IMR-90 (cell line): ENCODE data around the gene PRSS3. TPM values are rescaled to one million over a fixed set of nuclear protein-coding genes. Genes with fewer than 3 reads are reported as not detected.

Experiments
- ATAC-seq: fragments of 200-7000 bp; cut with Tn5 transposase; 2 replicates; pipeline ENCODE4 v1.9.1; 2020; ENCODE audit warnings: low read depth, mild to moderate bottlenecking, moderate library complexity
- BruUV-seq: library from RNA; stranded (reverse); fragments of 400-500 nt; replicated peaks from 2 replicates; lab custom pipeline; 2021; lab: Mats Ljungman, UMichigan
- CTCF ChIA-PET: fragments of 300-600 bp; formaldehyde crosslinking; extraction: SDS; loops from one replicate; lab custom pipeline; 2021; ENCODE audit warnings: antibody characterized with exemption; lab: Yijun Ruan, JAX
- POLR2A ChIA-PET: fragments of 300-600 bp; sonication (Branson Sonifier 250); formaldehyde crosslinking; loops from one replicate; lab custom pipeline; 2022; ENCODE audit warnings: antibody characterized with exemption; ENCODE audit not compliant: unreplicated experiment; lab: Charles Lee
- DNase-seq: peaks from one replicate; pipeline ENCODE4 v3.0.0; 2013
- H2AFZ ChIP-seq: replicated peaks from 2 replicates; pipeline ENCODE3; 2013; ENCODE audit warnings: low read length, mild to moderate bottlenecking; ENCODE audit not compliant: poor library complexity
- H2AK5ac ChIP-seq: 2 replicates; pipeline ENCODE4 v1.6.1; 2013; ENCODE audit warnings: low read depth, low read length, inconsistent platforms
- H2AK9ac ChIP-seq: replicated peaks from 2 replicates; pipeline ENCODE3; 2013; ENCODE audit warnings: mild to moderate bottlenecking, low read depth, low read length, moderate library complexity; ENCODE audit not compliant: poor library complexity
- H2BK120ac ChIP-seq: 2 replicates; pipeline ENCODE4 v1.6.1; 2013; ENCODE audit warnings: low read depth, low read length, inconsistent platforms
- H2BK15ac ChIP-seq: 3 replicates; pipeline ENCODE4 v1.6.1; 2013; ENCODE audit warnings: low read depth, low read length, inconsistent platforms
- H2BK20ac ChIP-seq: 2 replicates; pipeline ENCODE4 v1.6.1; 2013; ENCODE audit warnings: low read depth, mild to moderate bottlenecking, inconsistent platforms, low read length, moderate library complexity
- H2BK5ac ChIP-seq: 2 replicates; pipeline ENCODE4 v1.6.1; 2013; ENCODE audit warnings: mild to moderate bottlenecking, low read depth, low read length, inconsistent platforms; ENCODE audit not compliant: poor library complexity, severe bottlenecking
- H3K14ac ChIP-seq: replicated peaks from 2 replicates; pipeline ENCODE4 v1.6.1; 2013; ENCODE audit warnings: low read depth, low read length, inconsistent platforms
- H3K18ac ChIP-seq: 2 replicates; pipeline ENCODE4 v1.6.1; 2013; ENCODE audit warnings: low read depth, low read length, control low read depth
- H3K23ac ChIP-seq: 2 replicates; pipeline ENCODE4 v1.6.1; 2013; ENCODE audit warnings: low read depth, low read length, inconsistent platforms
- H3K27ac ChIP-seq: 2 replicates; pipeline ENCODE4 v1.5.1; 2013; ENCODE audit warnings: mild to moderate bottlenecking, control low read depth, low read length; ENCODE audit not compliant: insufficient read depth
- H3K27me3 ChIP-seq: 2 replicates; pipeline ENCODE4 v1.6.1; 2013; ENCODE audit warnings: low read length; ENCODE audit not compliant: control insufficient read depth, insufficient read depth
- H3K36me3 ChIP-seq: 2 replicates; pipeline ENCODE4 v1.6.1; 2013; ENCODE audit warnings: low read length, mixed read lengths; ENCODE audit not compliant: control insufficient read depth, insufficient read depth
- H3K4ac ChIP-seq: 2 replicates; pipeline ENCODE4 v1.6.1; 2013; ENCODE audit warnings: low read depth, low read length, inconsistent platforms
- H3K4me1 ChIP-seq: 2 replicates; pipeline ENCODE4 v1.6.1; 2013; ENCODE audit warnings: low read length, mixed read lengths; ENCODE audit not compliant: control insufficient read depth, insufficient read depth
- H3K4me2 ChIP-seq: 2 replicates; pipeline ENCODE4 v1.6.1; 2013; ENCODE audit warnings: low read depth, mild to moderate bottlenecking, control low read depth, low read length, moderate library complexity
- H3K4me3 ChIP-seq: 2 replicates; pipeline ENCODE4 v1.5.1; 2013; ENCODE audit warnings: low read depth, mild to moderate bottlenecking, control low read depth, low read length, moderate library complexity; ENCODE audit not compliant: insufficient read depth
- H3K56ac ChIP-seq: 2 replicates; pipeline ENCODE4 v1.6.1; 2013; ENCODE audit warnings: low read length, inconsistent platforms; ENCODE audit not compliant: insufficient read depth; ENCODE audit errors: extremely low read depth
- H3K79me1 ChIP-seq, 2 experiments: 2 replicates each; pipeline ENCODE4 v1.6.1; 2013; ENCODE audit warnings: low read length in 2 of 2, inconsistent platforms in 1 of 2, low read depth in 1 of 2
- H3K9ac ChIP-seq: 2 replicates; pipeline ENCODE4 v1.6.1; 2013; ENCODE audit warnings: low read depth, low read length, control low read depth
- H3K9me1 ChIP-seq: 2 replicates; pipeline ENCODE4 v1.6.1; 2013; ENCODE audit warnings: low read length, inconsistent platforms; ENCODE audit not compliant: insufficient read depth
- H3K9me3 ChIP-seq: 2 replicates; pipeline ENCODE4 v1.6.1; 2013; ENCODE audit warnings: low read length; ENCODE audit not compliant: control insufficient read depth, insufficient read depth
- H4K20me1 ChIP-seq: 2 replicates; pipeline ENCODE4 v1.6.1; 2013; ENCODE audit warnings: low read length, inconsistent platforms; ENCODE audit not compliant: insufficient read depth
- H4K5ac ChIP-seq: 2 replicates; pipeline ENCODE4 v1.6.1; 2013; ENCODE audit warnings: mild to moderate bottlenecking, low read depth, low read length, control low read depth
- H4K8ac ChIP-seq, 2 experiments: 2 replicates each; pipeline ENCODE4 v1.6.1; 2013; ENCODE audit warnings: low read depth in 2 of 2, low read length in 2 of 2, control low read depth in 1 of 2, inconsistent platforms in 1 of 2
- H4K91ac ChIP-seq: 2 replicates; pipeline ENCODE4 v1.6.1; 2013; ENCODE audit warnings: low read depth, low read length, inconsistent platforms; ENCODE audit not compliant: insufficient read depth
- BHLHE40 ChIP-seq: fragments of 150-350 bp; IDR thresholded peaks from 2 replicates; pipeline ENCODE4 v1.6.1; 2016; ENCODE audit warnings: mild to moderate bottlenecking, low read depth, low read length
- CHD1 ChIP-seq: IDR thresholded peaks from 2 replicates; pipeline ENCODE4 v1.6.1; 2012; ENCODE audit warnings: low read depth, low read length, improper control_type of control experiment
- CTCF ChIP-seq: conservative IDR thresholded peaks from 2 replicates; pipeline ENCODE4 v1.5.1; 2012; ENCODE audit warnings: mild to moderate bottlenecking, low read depth, low read length, improper control_type of control experiment
- ELK1 ChIP-seq: fragments of 150-350 bp; IDR thresholded peaks from 2 replicates; pipeline ENCODE4 v1.6.1; 2016; ENCODE audit warnings: low read depth, mild to moderate bottlenecking, low read length, moderate library complexity, borderline replicate concordance
- FOS ChIP-seq: fragments of 150-350 bp; IDR thresholded peaks from 2 replicates; pipeline ENCODE4 v1.6.1; 2016; ENCODE audit warnings: low read depth, low read length
- MXI1 ChIP-seq: IDR thresholded peaks from 2 replicates; pipeline ENCODE4 v1.6.1; 2012; ENCODE audit warnings: low read depth, mild to moderate bottlenecking, low read length, moderate library complexity, borderline replicate concordance
- NFE2L2 ChIP-seq: fragments of 150-350 bp; IDR thresholded peaks from 2 replicates; pipeline ENCODE4 v1.6.1; 2016; ENCODE audit warnings: low read depth, mild to moderate bottlenecking, low read length
- POLR2A ChIP-seq: IDR thresholded peaks from 2 replicates; pipeline ENCODE4 v1.6.1; 2012; ENCODE audit warnings: mild to moderate bottlenecking, low read depth, low read length
- RAD21 ChIP-seq: IDR thresholded peaks from 2 replicates; pipeline ENCODE4 v1.6.1; 2012; ENCODE audit warnings: low read length, improper control_type of control experiment
- RCOR1 ChIP-seq: IDR thresholded peaks from 2 replicates; pipeline ENCODE4 v1.6.1; 2012; ENCODE audit warnings: mild to moderate bottlenecking, low read length, improper control_type of control experiment; ENCODE audit not compliant: insufficient replicate concordance
- RFX5 ChIP-seq: IDR thresholded peaks from 2 replicates; pipeline ENCODE4 v1.8.0; 2012; ENCODE audit warnings: low read depth, mild to moderate bottlenecking, low read length, moderate library complexity
- SMC3 ChIP-seq: fragments of 150-350 bp; IDR thresholded peaks from 2 replicates; pipeline ENCODE4 v1.6.1; 2016; ENCODE audit warnings: low read depth, mild to moderate bottlenecking, antibody characterized with exemption, low read length, moderate library complexity
- WGBS, 2 experiments: methylation state at CpG; one replicate each; pipeline versions ENCODE4 v1.1.5 to v1.1.7; 2013; ENCODE audit warnings: missing lambda C conversion rate in 2 of 2; ENCODE audit not compliant: insufficient read length in 1 of 2; ENCODE audit errors: extremely low coverage in 2 of 2; 5-methylcytosine and 5-hydroxymethylcytosine counted together
- dilution Hi-C: fragments of 300-500 bp; cut with HindIII; formaldehyde crosslinking; loops from one replicate; pipeline ENCODE4 v1.14.3; 2018; ENCODE audit warnings: low sequenced_read_pairs; ENCODE audit not compliant: unreplicated experiment
- in situ Hi-C: fragments of 300-500 bp; cut with MboI; formaldehyde crosslinking; loops from 3 replicates; pipeline ENCODE4 v1.14.3; 2019; ENCODE audit warnings: low sequenced_read_pairs, inconsistent platforms, mixed read lengths
- intact Hi-C: fragments of 100-400 bp; cut with micrococcal nuclease; formaldehyde crosslinking; loops from 2 replicates; pipeline ENCODE4 v1.10.0; 2022
- polyA plus RNA-seq, 3 experiments: library from polyadenylated mRNA; depleted of rRNA; stranded (reverse); fragments of >200 nt; gene quantifications; 2 replicates each; pipeline ENCODE4 v1.2.3, GENCODE V29; 2012; ENCODE audit warnings: low replicate concordance in 1 of 3
- total RNA-seq: library from RNA; depleted of rRNA; stranded (reverse); fragments of >200 nt; gene quantifications from 2 replicates; pipeline ENCODE4 v1.2.3, GENCODE V29; 2012

PRSS3 gene
- total and polyA plus RNA-seq, 2 of the 4 experiments (the other 2 are of a cell fraction), result 7.0 to 26.9 TPM

GRCh38 chr9:33781736-33782135 lies 13.6 kb upstream of the PRSS3 start:
- Histone ChIP-seq H3K9ac (no peak overlapping the region), H3K79me1 (no peaks in the 10 kb centered on the region), H2BK120ac (no peak overlapping the region), H3K4me2 (no peak overlapping the region), H4K8ac (peak overlapping the region in 1 of 2 experiments; percentile 27; a peak in 1 of 4 replicates), H3K18ac (no peak overlapping the region; the same call in 1 of the 2 replicates), H2AK9ac (no peak overlapping the region), H2AK5ac (no peak overlapping the region), H3K14ac (no peak overlapping the region), H3K27ac (no peak overlapping the region), H3K4ac (no peak overlapping the region), H3K36me3 (no peaks in the 10 kb centered on the region), H4K91ac (no peak overlapping the region), H3K9me3 (no peaks in the 10 kb centered on the region), H3K23ac (no peak overlapping the region), H2AFZ (no peak overlapping the region), H4K5ac (no peak overlapping the region), H3K27me3 (peaks cover 6% of the 10 kb centered on the region), H2BK15ac (no peak overlapping the region), H2BK5ac (no peak overlapping the region), H3K4me3 (no peak overlapping the region), H3K4me1 (peaks cover 4% of the 10 kb centered on the region; the same call in 1 of the 2 replicates), H3K56ac (no peak overlapping the region), H3K9me1 (no peaks in the 10 kb centered on the region), H2BK20ac (no peak overlapping the region), H4K20me1 (no peaks in the 10 kb centered on the region)
- ATAC-seq, result no peak
- intact Hi-C loops, result no loop called here
- POLR2A ChIA-PET, result no interaction called here
- in situ Hi-C loops, result no loop called here
- dilution Hi-C loops, result no loop called here
- no peak for DNase-seq
- CTCF ChIA-PET, result no interaction called here
- BruUV-seq, result no TSS peak
- TF ChIP-seq CHD1 (no peak), NFE2L2 (no peak), RCOR1 (no peak), POLR2A (no peak), RFX5 (no peak), BHLHE40 (no peak), MXI1 (no peak), ELK1 (no peak), FOS (no peak), CTCF (no peak), RAD21 (no peak), SMC3 (no peak)
- no CpG with 5 or more reads among the region's 1 CpG for WGBS, 2 experiments
